Karpas-422 (cell line): ENCODE data around the gene MGAT3. TPM values are rescaled to one million over a fixed set of nuclear protein-coding genes. Genes with fewer than 3 reads are reported as not detected.
A peak's percentile ranks its signal among the peaks of the same experiment; 100 is the strongest.

Experiments used
- DNase-seq: peaks from one replicate; pipeline ENCODE4 v3.0.0-alpha.2; 2015
- H2AFZ ChIP-seq: fragments of 200-600 bp; sonication (generic); 2 replicates; pipeline ENCODE4 v1.6.1; 2014; ENCODE audit warnings: antibody characterized with exemption, low read length, mixed read lengths
- H3K27ac ChIP-seq: fragments of 200-600 bp; sonication (generic); 2 replicates; pipeline ENCODE4 v1.5.1; 2014; ENCODE audit warnings: mild to moderate bottlenecking, low read length, moderate library complexity
- H3K27me3 ChIP-seq: fragments of 200-600 bp; sonication (generic); 2 replicates; pipeline ENCODE4 v1.6.1; 2014; ENCODE audit warnings: low read length, mixed read lengths
- H3K36me3 ChIP-seq: fragments of 200-600 bp; sonication (generic); 2 replicates; pipeline ENCODE4 v1.6.1; 2014; ENCODE audit warnings: low read length, mixed read lengths; ENCODE audit not compliant: insufficient read depth
- H3K4me1 ChIP-seq: fragments of 200-600 bp; sonication (generic); 2 replicates; pipeline ENCODE4 v1.6.1; 2014; ENCODE audit warnings: mild to moderate bottlenecking, low read length, mixed read lengths
- H3K4me2 ChIP-seq: fragments of 200-600 bp; sonication (generic); 2 replicates; pipeline ENCODE4 v1.6.1; 2014; ENCODE audit warnings: low read length, low read depth, mild to moderate bottlenecking; ENCODE audit not compliant: poor library complexity, severe bottlenecking
- H3K4me3 ChIP-seq: fragments of 200-600 bp; sonication (generic); 2 replicates; pipeline ENCODE4 v1.5.1; 2014; ENCODE audit warnings: mild to moderate bottlenecking, antibody characterized with exemption, low read length, mixed read lengths
- H3K79me2 ChIP-seq: fragments of 200-600 bp; sonication (generic); 2 replicates; pipeline ENCODE4 v1.6.1; 2014; ENCODE audit warnings: mild to moderate bottlenecking, low read length, mixed read lengths
- H3K9ac ChIP-seq: fragments of 200-600 bp; sonication (generic); 2 replicates; pipeline ENCODE4 v1.6.0; 2014; ENCODE audit warnings: low read length
- H3K9me2 ChIP-seq: fragments of 200-600 bp; sonication (generic), shearing (Covaris generic); replicated peaks from 2 replicates; pipeline ENCODE4 v1.6.0; 2014; ENCODE audit warnings: mild to moderate bottlenecking, low read length, moderate library complexity; ENCODE audit not compliant: insufficient read depth
- H3K9me3 ChIP-seq: fragments of 300-700, 200-600 bp; sonication (generic); 2 replicates; pipeline ENCODE4 v1.6.1; 2014; ENCODE audit warnings: low read length, mixed read lengths
- H4K20me1 ChIP-seq: fragments of 200-600 bp; sonication (generic); 2 replicates; pipeline ENCODE4 v1.6.1; 2014; ENCODE audit warnings: mild to moderate bottlenecking, antibody characterized with exemption, low read length, low read depth; ENCODE audit not compliant: insufficient read depth
- total RNA-seq: library from RNA; depleted of rRNA; stranded (reverse); fragments of >200 nt; shearing (Covaris generic); gene quantifications from 2 replicates; pipeline ENCODE4 v1.2.3, GENCODE V29; 2014; ENCODE audit warnings: low replicate concordance

Gene MGAT3
- total RNA-seq, 1 experiment from 2014 or later: 34.8 TPM

DNA sequence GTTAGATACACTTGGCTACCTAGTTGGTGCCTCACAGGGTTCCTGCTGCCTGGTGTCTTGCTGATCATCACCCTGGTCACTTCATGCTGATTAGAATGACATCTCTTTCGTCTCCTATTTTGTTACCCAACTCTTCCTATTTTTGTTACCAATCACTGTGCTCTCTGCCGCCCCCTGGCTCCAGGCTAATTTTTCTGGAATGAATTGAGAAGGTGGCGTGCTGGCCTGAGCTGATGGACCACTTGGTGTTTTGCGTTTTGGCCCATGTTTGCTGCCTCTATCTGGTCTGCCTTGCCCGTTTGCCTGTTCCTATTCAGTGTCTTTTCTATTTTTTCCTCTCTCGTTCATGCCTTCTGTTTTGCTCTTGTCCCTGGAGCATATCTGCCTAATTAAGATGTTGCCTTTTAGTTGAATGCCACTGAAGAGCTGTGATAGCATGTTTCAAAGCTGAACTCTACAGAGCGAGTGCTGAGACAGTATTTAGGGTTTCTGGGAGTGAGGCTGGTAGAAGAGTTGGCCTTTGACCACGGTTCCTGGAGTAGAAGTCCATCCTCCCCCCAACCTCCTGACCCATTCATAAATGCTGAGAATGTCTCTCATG lies 57.7 kb downstream of the MGAT3 start:
- peaks cover 50% of the 10 kb centered on the region for H3K79me2 ChIP-seq
- H3K4me2 ChIP-seq: no peak overlapping the region
- no peaks in the 10 kb centered on the region for H3K9me2 ChIP-seq
- peak; percentile 75 for DNase-seq
- H3K9me3 ChIP-seq: no peaks in the 10 kb centered on the region
- H3K4me3 ChIP-seq: no peak overlapping the region
- H3K27me3 ChIP-seq: no peaks in the 10 kb centered on the region
- peak overlapping the region; percentile 16; the same call in 1 of the 2 replicates for H3K9ac ChIP-seq
- H3K36me3 ChIP-seq: peaks cover 60% of the 10 kb centered on the region
- H2AFZ ChIP-seq: no peak overlapping the region
- peaks cover 48% of the 10 kb centered on the region for H3K4me1 ChIP-seq
- H3K27ac ChIP-seq: peak overlapping the region; percentile 53; the same call in 1 of the 2 replicates
- H4K20me1 ChIP-seq: peaks cover 30% of the 10 kb centered on the region

DNA sequence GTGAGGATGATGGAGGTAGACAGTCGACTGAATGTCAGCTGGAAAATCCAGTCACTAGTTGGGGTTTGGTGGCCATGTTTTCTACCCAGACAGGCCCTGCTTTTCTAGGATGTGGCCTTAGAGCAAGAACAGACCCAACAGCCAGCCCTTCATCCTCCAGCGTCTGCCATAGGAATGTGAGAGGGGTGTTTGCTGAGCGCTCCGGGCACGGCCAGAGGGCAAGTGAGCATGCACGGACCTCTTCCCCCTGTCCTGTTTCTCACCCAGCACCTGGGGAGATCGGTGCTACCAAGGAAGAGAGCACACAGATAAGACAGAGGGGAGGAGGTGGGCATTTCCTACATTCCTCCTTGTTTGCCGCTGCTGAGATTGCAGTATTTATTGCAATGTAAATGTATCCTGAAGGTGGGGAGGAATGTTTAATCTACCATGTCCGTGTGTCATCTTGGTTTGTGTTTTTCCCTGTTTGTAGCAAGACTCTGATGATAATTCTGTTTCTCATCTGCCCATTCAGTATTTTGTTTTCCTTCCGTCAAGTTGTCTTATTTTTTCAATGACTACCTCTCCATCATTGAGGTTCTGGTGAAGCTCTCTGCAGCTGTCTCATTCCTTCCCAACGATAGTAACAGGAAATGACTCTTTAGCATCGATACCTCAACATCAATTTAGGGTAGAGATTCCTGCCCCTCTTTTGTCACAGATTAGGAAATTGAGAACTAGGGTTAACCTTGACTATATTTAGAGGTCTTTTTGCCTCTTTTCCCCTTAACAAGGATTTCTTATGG lies 58.6 kb downstream of the MGAT3 start:
- Histone ChIP-seq H3K4me2 (no peak overlapping the region), H4K20me1 (peaks cover 25% of the 10 kb centered on the region), H3K27ac (peak overlapping the region; percentile 53; the same call in 1 of the 2 replicates), H3K4me1 (peaks cover 48% of the 10 kb centered on the region), H3K9me3 (no peaks in the 10 kb centered on the region), H3K9me2 (no peaks in the 10 kb centered on the region), H3K27me3 (no peaks in the 10 kb centered on the region), H3K79me2 (peaks cover 44% of the 10 kb centered on the region), H3K9ac (no peak overlapping the region), H3K36me3 (peaks cover 55% of the 10 kb centered on the region), H2AFZ (no peak overlapping the region), H3K4me3 (no peak overlapping the region)
- no peak for DNase-seq

DNA sequence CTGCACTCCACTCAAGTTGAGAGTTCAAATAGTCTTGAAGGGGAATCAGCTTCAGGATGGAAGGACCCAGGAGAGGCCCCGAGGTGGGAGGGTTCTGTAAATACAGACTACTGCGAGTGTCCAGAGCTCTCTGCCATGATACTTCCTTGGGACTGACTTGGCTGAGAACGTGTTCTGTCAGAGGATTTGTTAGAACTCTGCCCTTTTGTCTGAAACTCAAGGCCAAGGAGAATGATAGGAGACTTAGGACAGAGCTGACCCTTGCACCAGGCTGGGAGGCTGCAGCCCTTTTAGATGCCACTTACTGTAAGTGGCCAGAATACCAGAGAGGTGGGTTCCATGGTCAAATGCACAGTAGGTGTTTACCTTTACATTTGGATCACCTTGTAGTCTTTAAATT lies 60.7 kb downstream of the MGAT3 start:
- no peaks in the 10 kb centered on the region for H3K27me3 ChIP-seq
- H3K27ac ChIP-seq: peak overlapping the region; percentile 92
- H3K9me3 ChIP-seq: no peaks in the 10 kb centered on the region
- H3K4me2 ChIP-seq: no peak overlapping the region
- H3K9me2 ChIP-seq: no peaks in the 10 kb centered on the region
- no peak overlapping the region for H2AFZ ChIP-seq
- peaks cover 45% of the 10 kb centered on the region for H3K79me2 ChIP-seq
- H3K4me3 ChIP-seq: no peak overlapping the region
- no peak for DNase-seq
- H4K20me1 ChIP-seq: peaks cover 33% of the 10 kb centered on the region
- peaks cover 60% of the 10 kb centered on the region for H3K4me1 ChIP-seq
- H3K36me3 ChIP-seq: peaks cover 58% of the 10 kb centered on the region
- no peak overlapping the region for H3K9ac ChIP-seq

DNA sequence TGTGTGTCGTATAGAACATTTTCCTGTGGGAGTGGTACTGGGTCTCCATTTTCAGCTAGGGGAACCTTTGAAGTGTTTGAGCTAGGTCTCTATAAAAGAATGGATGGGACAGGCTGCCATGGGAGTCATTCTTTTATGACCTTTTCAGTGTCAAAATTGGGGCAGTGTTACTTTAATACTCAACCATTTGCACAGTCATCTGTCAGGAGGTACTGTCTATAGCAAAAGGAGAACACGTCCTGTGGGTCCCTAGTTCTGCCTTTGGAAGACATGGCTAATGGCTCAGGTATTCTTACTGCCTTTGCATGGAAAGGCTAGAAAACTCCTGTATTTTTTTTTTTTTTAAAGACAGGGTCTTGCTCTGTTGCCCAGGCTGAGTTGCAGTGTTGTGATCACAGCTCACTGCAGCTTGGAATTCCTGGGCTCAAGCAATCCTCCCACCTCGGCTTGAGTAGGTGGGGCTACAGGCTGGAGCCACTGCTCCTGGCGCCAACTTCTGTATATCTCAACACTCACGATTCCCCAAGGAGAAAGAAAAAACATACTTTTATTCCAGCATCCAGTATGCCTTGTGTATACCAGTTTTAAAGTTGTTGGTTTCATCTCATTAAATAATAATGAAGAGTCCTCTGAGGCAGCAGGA lies 61.5 kb downstream of the MGAT3 start:
- H3K9me3 ChIP-seq: no peaks in the 10 kb centered on the region
- H3K4me2 ChIP-seq: peak overlapping the region; percentile 84
- H3K27me3 ChIP-seq: no peaks in the 10 kb centered on the region
- H3K36me3 ChIP-seq: peaks cover 65% of the 10 kb centered on the region
- peaks cover 41% of the 10 kb centered on the region for H4K20me1 ChIP-seq
- peak overlapping the region; percentile 99 for H3K9ac ChIP-seq
- H3K79me2 ChIP-seq: peaks cover 49% of the 10 kb centered on the region
- H3K4me1 ChIP-seq: peaks cover 68% of the 10 kb centered on the region
- no peak overlapping the region for H2AFZ ChIP-seq
- peak overlapping the region; percentile 92 for H3K4me3 ChIP-seq
- peak overlapping the region; percentile 92 for H3K27ac ChIP-seq
- no peaks in the 10 kb centered on the region for H3K9me2 ChIP-seq
- peak; percentile 51 for DNase-seq

DNA sequence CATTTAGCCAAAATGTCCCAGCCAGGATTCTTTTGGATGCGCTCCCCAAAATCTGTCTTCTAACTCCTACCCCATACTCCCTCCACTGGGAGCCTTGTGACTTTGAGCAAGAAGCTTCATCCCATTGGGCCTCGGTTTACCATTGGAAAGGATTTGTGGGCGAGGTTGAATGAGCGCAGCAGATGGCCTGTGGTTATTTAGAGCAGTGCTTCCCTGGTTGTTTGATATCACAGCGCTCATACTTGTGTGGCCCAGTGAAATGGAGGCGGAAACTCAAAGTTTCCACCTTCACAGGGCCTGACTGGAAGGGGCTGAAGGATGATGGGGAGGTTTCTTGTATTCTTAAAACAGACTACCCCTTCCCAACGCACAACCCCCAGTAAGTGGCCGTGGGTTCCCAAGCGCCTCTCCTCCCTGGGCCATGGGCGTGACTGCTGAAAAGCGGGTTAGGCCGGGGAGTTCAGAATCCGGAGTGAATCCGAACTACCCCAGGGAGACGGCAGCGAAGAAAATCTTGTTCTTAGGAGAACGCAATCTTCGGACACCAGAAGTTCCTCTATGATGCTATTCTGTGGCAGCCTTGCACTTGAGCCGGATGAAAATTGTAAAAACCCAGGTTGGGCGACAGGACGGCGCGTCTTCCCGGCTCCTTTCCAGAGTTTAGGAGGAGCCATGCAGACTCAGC lies 62.3 kb downstream of the MGAT3 start:
- DNase-seq: peak; percentile 73
- peaks cover 42% of the 10 kb centered on the region for H3K79me2 ChIP-seq

DNA sequence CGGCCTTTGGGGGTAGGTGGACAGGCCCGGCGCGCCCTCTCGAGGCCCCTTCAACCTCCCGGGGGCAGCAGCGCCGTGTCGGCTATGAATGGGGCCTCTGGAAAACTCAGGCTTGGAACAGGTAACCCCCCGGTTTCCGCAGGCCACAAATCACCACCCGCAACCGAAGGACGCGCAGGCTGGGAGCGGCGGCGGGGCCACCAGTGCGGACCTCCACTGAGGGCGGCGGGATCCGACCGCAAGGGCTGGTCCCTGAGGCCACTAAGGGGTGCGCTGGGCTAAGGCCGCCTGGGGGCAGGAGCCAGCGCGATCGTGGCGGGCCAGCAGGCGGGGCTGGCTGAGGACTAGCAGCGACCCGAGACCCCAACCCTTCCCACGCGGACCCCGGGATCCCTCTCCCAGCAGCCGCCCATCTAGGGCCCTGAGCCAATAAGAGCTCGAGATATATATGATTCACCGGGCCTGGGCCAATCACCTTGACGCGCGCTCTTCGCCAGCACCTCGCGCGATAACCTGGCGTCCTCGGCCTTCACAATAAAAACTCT lies 62.9 kb downstream of the MGAT3 start:
- Histone ChIP-seq H3K36me3 (peaks cover 57% of the 10 kb centered on the region), H3K4me3 (peak overlapping the region; percentile 92), H4K20me1 (peaks cover 36% of the 10 kb centered on the region), H3K79me2 (peaks cover 36% of the 10 kb centered on the region), H3K27me3 (no peaks in the 10 kb centered on the region), H3K9me3 (no peaks in the 10 kb centered on the region), H3K4me1 (peaks cover 58% of the 10 kb centered on the region), H3K4me2 (peak overlapping the region; percentile 84), H3K27ac (peak overlapping the region; percentile 92), H2AFZ (no peak overlapping the region), H3K9me2 (no peaks in the 10 kb centered on the region), H3K9ac (peak overlapping the region; percentile 99)
- peak; percentile 100 for DNase-seq

More for the DNA sequence above, 62.3 kb downstream of the MGAT3 start:
- no peaks in the 10 kb centered on the region for H3K9me3 ChIP-seq
- peaks cover 62% of the 10 kb centered on the region for H3K4me1 ChIP-seq
- H3K9ac ChIP-seq: peak overlapping the region; percentile 99
- H3K27ac ChIP-seq: peak overlapping the region; percentile 92
- H4K20me1 ChIP-seq: peaks cover 39% of the 10 kb centered on the region
- H3K27me3 ChIP-seq: no peaks in the 10 kb centered on the region
- no peak overlapping the region for H2AFZ ChIP-seq
- H3K9me2 ChIP-seq: no peaks in the 10 kb centered on the region
- H3K36me3 ChIP-seq: peaks cover 61% of the 10 kb centered on the region
- peak overlapping the region; percentile 84 for H3K4me2 ChIP-seq
- H3K4me3 ChIP-seq: peak overlapping the region; percentile 92

DNA sequence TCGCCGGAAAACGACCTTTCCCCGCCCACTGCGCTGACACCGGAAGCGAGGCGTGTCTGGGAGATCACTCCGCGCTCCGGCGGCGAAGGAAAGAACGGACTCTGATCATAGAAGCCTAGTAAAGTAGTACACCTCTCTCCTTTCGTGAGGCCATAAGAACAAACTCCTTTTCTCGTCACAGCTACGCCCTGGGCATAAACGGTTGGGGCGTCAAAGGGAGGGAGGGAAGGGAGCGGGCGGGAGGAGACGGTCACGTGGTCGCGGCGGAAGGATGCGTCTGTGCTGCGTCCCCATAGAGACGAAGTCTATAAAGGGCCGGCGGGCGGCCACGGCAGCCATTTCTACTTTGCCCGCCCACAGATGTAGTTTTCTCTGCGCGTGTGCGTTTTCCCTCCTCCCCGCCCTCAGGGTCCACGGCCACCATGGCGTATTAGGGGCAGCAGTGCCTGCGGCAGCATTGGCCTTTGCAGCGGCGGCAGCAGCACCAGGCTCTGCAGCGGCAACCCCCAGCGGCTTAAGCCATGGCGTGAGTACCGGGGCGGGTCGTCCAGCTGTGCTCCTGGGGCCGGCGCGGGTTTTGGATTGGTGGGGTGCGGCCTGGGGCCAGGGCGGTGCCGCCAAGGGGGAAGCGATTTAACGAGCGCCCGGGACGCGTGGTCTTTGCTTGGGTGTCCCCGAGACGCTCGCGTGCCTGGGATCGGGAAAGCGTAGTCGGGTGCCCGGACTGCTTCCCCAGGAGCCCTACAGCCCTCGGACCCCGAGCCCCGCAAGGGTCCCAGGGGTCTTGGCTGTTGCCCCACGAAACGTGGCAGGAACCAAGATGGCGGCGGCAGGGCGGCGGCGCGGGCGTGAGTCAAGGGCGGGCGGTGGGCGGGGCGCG lies 63.7 kb downstream of the MGAT3 start, which contains the start of gene ATF4:
ATF4 (plus strand) TSS at position 337 of the 880 bp plus-strand sequence. CDS start 884 bp downstream, outside the sequence.
- peak within 1 kb of the TSS; percentile 92 for H3K27ac ChIP-seq
- peaks cover 58% of the 10 kb centered on the region for H3K4me1 ChIP-seq
- peaks cover 29% of the 10 kb centered on the region for H3K79me2 ChIP-seq
- H3K27me3 ChIP-seq: no peaks in the 10 kb centered on the region
- peaks cover 50% of the 10 kb centered on the region for H3K36me3 ChIP-seq
- peak within 1 kb of the TSS; percentile 92 for H3K4me3 ChIP-seq
- DNase-seq: peak; percentile 87
- peak within 1 kb of the TSS; percentile 75; the same call in 1 of the 2 replicates for H2AFZ ChIP-seq
- H3K9me2 ChIP-seq: no peaks in the 10 kb centered on the region
- H3K9me3 ChIP-seq: no peaks in the 10 kb centered on the region
- peaks cover 30% of the 10 kb centered on the region for H4K20me1 ChIP-seq
- peak within 1 kb of the TSS; percentile 99 for H3K9ac ChIP-seq
- H3K4me2 ChIP-seq: peak within 1 kb of the TSS; percentile 84
